Fibroblast of lung (primary cell): ENCODE data around the gene PLXNA4.

Experiments used
- CTCF ChIP-seq, 2 donors: IDR thresholded peaks in 1 of 2; conservative IDR thresholded peaks in 1 of 2; 1 replicate in 1 of 2; 2 replicates in 1 of 2; pipeline ENCODE4 v1.5.1; 2011 to 2012; ENCODE audit warnings: low read length in 2 of 2, control low read depth in 1 of 2, inconsistent platforms in 1 of 2, low read depth in 1 of 2, mild to moderate bottlenecking in 1 of 2
- EZH2 ChIP-seq: IDR thresholded peaks from 2 replicates; pipeline ENCODE4 v1.5.1; 2012; ENCODE audit warnings: low read length, control low read depth, mild to moderate bottlenecking; ENCODE audit errors: missing control alignments

DNA sequence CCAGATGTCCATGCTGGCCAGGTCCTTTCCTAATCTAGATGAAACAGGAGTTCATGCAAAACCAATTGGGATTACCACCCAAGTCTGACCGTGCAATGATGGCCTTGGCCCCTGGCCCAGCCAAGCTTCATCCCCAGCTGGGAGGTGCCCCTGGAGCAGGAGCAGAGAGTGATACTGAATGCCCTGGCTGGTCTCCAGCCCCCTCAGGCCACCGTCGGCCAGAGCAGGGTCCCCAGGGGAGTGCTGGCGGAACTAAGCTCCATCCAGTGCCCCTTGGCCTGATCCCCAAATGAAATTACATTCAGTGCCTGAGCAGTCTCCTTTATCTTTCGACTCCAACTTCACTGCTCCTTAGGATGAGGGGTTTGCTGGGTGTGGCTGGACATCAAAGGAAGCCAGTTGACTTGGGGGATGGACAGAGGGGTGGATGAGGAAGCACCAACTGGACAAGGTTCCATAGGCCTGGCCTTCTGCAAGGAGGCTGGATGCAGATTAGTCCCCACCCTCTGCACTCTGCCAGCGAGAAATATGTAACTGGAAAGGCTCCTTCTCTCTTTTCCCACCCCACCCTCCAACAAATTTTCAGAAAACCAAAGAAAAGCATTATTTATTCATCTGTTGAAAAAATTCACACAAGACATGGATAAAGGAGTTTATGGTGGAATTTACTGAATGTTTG is 275.5 kb downstream of the PLXNA4 start:
- no peak for TF ChIP-seq CTCF (conservative IDR thresholded peaks at IDR 0.05 in 1 of 2, IDR thresholded peaks at IDR 0.05 in 1 of 2; ENCODE audit: low read depth in 1 of 2, low read length in 2 of 2)
- no peak for TF ChIP-seq EZH2
